A673 (cell line): ENCODE measurements around the gene ICAM4. TPM values are rescaled to one million over a fixed set of nuclear protein-coding genes. Genes with fewer than 3 reads are reported as not detected.

ENCODE experiments used
- BruUV-seq: library from RNA; stranded (reverse); fragments of 400-500 nt; replicated peaks from 2 replicates; lab custom pipeline; 2021; lab: Mats Ljungman, UMichigan
- CTCF ChIA-PET: fragments of 300-600 bp; sonication (Branson Sonifier 250); formaldehyde crosslinking; loops from one replicate; lab custom pipeline; 2022; ENCODE audit warnings: antibody characterized with exemption; lab: Charles Lee
- POLR2A ChIA-PET: fragments of 300-600 bp; sonication (Branson Sonifier 250); formaldehyde crosslinking; loops from one replicate; lab custom pipeline; 2022; ENCODE audit warnings: antibody characterized with exemption; ENCODE audit not compliant: low non-redundant PET; lab: Charles Lee
- DNase-seq: peaks from one replicate; pipeline ENCODE4 v3.0.0-alpha.2; 2015; ENCODE audit warnings: low spot score
- H3K27ac ChIP-seq: fragments of 200-600 bp; sonication (generic); 2 replicates; pipeline ENCODE4 v1.5.1; 2016; ENCODE audit warnings: mixed run types, low read depth, mild to moderate bottlenecking, mixed read lengths, antibody characterized with exemption, low read length; ENCODE audit not compliant: poor library complexity, severe bottlenecking
- H3K27me3 ChIP-seq: fragments of 200-600 bp; sonication (generic); replicated peaks from 2 replicates; pipeline ENCODE4 v1.6.1; 2017; ENCODE audit warnings: mixed run types, low read depth, mild to moderate bottlenecking, mixed read lengths, antibody characterized with exemption, low read length; ENCODE audit not compliant: insufficient read depth, poor library complexity
- H3K36me3 ChIP-seq: fragments of 200-600 bp; sonication (generic); 2 replicates; pipeline ENCODE4 v1.6.1; 2016; ENCODE audit warnings: mixed run types, mild to moderate bottlenecking, mixed read lengths, antibody characterized with exemption, low read length; ENCODE audit not compliant: insufficient read depth, poor library complexity, severe bottlenecking
- H3K4me1 ChIP-seq: fragments of 200-600 bp; sonication (generic); 2 replicates; pipeline ENCODE4 v1.6.1; 2017; ENCODE audit warnings: mixed run types, mild to moderate bottlenecking, mixed read lengths, antibody characterized with exemption, low read length; ENCODE audit not compliant: insufficient read depth, poor library complexity, severe bottlenecking
- H3K4me3 ChIP-seq: fragments of 200-600 bp; sonication (generic); 2 replicates; pipeline ENCODE4 v1.5.1; 2016; ENCODE audit warnings: low read depth, mixed run types, mild to moderate bottlenecking, mixed read lengths, low read length; ENCODE audit not compliant: poor library complexity, severe bottlenecking
- H3K9me3 ChIP-seq: fragments of 200-600 bp; sonication (generic); 2 replicates; pipeline ENCODE4 v1.6.1; 2016; ENCODE audit warnings: mixed run types, low read depth, mild to moderate bottlenecking, mixed read lengths, antibody characterized with exemption, low read length; ENCODE audit not compliant: poor library complexity, severe bottlenecking
- EZH2 ChIP-seq: fragments of 200-600 bp; sonication (generic); IDR thresholded peaks from 2 replicates; pipeline ENCODE4 v1.6.1; 2017; ENCODE audit warnings: borderline replicate concordance, low read depth, mild to moderate bottlenecking, mixed read lengths, antibody characterized with exemption, low read length; ENCODE audit not compliant: poor library complexity, severe bottlenecking
- intact Hi-C: fragments of 100-400 bp; cut with micrococcal nuclease; formaldehyde crosslinking; loops from one replicate; pipeline ENCODE4 v1.10.0; 2022; ENCODE audit not compliant: unreplicated experiment
- total RNA-seq: library from RNA; stranded (reverse); gene quantifications from 2 replicates; pipeline ENCODE4 v1.2.3, GENCODE V29; 2021
- TF ChIP-seq, protein P1 (sequence below): fragments of 300-800, 200-600 bp; sonication (generic); conservative IDR thresholded peaks from 2 replicates; pipeline ENCODE4 v1.5.1; 2017; ENCODE audit warnings: low read depth, mild to moderate bottlenecking, antibody characterized with exemption, low read length, moderate library complexity, mixed read lengths

ICAM4 gene
- total RNA-seq, 1 experiment from 2014 or later, result 0.58 TPM

GRCh38 chr19:10283301-10284064 is 3.3 kb upstream of the ICAM4 start:
- POLR2A ChIA-PET, result no interaction called here
- no TSS peak for BruUV-seq
- Histone ChIP-seq H3K4me1 (peaks cover 19% of the 10 kb centered on the region), H3K27me3 (no peaks in the 10 kb centered on the region), H3K27ac (no peak overlapping the region), H3K36me3 (no peaks in the 10 kb centered on the region), H3K9me3 (no peaks in the 10 kb centered on the region), H3K4me3 (no peak overlapping the region)
- intact Hi-C loops, result no loop called here
- CTCF ChIA-PET, result no interaction called here
- no peak for TF ChIP-seq EZH2
- no peak for DNase-seq

DNA sequence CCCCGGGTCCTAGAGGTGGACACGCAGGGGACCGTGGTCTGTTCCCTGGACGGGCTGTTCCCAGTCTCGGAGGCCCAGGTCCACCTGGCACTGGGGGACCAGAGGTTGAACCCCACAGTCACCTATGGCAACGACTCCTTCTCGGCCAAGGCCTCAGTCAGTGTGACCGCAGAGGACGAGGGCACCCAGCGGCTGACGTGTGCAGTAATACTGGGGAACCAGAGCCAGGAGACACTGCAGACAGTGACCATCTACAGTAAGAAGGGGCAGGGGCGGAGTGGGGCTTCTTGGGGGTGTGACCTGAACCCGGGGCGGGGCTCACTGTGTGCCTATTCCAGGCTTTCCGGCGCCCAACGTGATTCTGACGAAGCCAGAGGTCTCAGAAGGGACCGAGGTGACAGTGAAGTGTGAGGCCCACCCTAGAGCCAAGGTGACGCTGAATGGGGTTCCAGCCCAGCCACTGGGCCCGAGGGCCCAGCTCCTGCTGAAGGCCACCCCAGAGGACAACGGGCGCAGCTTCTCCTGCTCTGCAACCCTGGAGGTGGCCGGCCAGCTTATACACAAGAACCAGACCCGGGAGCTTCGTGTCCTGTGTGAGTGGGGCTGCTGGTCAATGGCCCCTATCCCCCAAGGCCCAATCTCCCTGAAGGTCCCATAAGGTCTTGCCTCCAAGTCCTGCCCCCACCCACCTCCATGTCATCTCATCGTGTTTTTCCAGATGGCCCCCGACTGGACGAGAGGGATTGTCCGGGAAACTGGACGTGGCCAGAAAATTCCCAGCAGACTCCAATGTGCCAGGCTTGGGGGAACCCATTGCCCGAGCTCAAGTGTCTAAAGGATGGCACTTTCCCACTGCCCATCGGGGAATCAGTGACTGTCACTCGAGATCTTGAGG is 2.4 kb upstream of the ICAM4 start:
- BruUV-seq, result no TSS peak
- TF ChIP-seq EZH2, result no peak
- TF ChIP-seq, protein P1, sequence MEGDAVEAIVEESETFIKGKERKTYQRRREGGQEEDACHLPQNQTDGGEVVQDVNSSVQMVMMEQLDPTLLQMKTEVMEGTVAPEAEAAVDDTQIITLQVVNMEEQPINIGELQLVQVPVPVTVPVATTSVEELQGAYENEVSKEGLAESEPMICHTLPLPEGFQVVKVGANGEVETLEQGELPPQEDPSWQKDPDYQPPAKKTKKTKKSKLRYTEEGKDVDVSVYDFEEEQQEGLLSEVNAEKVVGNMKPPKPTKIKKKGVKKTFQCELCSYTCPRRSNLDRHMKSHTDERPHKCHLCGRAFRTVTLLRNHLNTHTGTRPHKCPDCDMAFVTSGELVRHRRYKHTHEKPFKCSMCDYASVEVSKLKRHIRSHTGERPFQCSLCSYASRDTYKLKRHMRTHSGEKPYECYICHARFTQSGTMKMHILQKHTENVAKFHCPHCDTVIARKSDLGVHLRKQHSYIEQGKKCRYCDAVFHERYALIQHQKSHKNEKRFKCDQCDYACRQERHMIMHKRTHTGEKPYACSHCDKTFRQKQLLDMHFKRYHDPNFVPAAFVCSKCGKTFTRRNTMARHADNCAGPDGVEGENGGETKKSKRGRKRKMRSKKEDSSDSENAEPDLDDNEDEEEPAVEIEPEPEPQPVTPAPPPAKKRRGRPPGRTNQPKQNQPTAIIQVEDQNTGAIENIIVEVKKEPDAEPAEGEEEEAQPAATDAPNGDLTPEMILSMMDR, result no peak
- Histone ChIP-seq H3K4me1 (peaks cover 26% of the 10 kb centered on the region), H3K4me3 (no peak overlapping the region), H3K36me3 (no peaks in the 10 kb centered on the region), H3K27me3 (no peaks in the 10 kb centered on the region), H3K27ac (no peak overlapping the region), H3K9me3 (no peaks in the 10 kb centered on the region)
- no peak for DNase-seq
- ChIA-PET POLR2A (no interaction called here), CTCF (no interaction called here)
- intact Hi-C loops, result no loop called here

GRCh38 chr19:10284960-10285278 is 1.8 kb upstream of the ICAM4 start:
- no peak overlapping the region for H3K27ac ChIP-seq
- BruUV-seq, result no TSS peak
- no peak overlapping the region for H3K4me3 ChIP-seq
- ChIA-PET CTCF (no interaction called here), POLR2A (no interaction called here)
- intact Hi-C loops, result no loop called here
- H3K36me3 ChIP-seq, result no peaks in the 10 kb centered on the region
- no peak for DNase-seq
- H3K9me3 ChIP-seq, result no peaks in the 10 kb centered on the region
- H3K4me1 ChIP-seq, result peaks cover 28% of the 10 kb centered on the region
- no peak for TF ChIP-seq EZH2
- TF ChIP-seq, protein P1, result no peak
- H3K27me3 ChIP-seq, result no peaks in the 10 kb centered on the region
